Activated B cell treated with CpG ODN at 0.5 μM for 24 hours (primary cell): ENCODE measurements around the gene TSPAN31. TPM values are rescaled to one million over a fixed set of nuclear protein-coding genes. Genes with fewer than 3 reads are reported as not detected.

ENCODE experiments used
- ATAC-seq: fragments of 200-7000 bp; cut with Tn5 transposase; one replicate; pipeline ENCODE4 v1.10.0; 2021; ENCODE audit warnings: low read depth, mild to moderate bottlenecking, moderate library complexity
- CTCF ChIA-PET: fragments of 350-600 bp; sonication (Branson Sonifier 250); formaldehyde crosslinking; loops from one replicate; lab custom pipeline; 2021; ENCODE audit warnings: antibody characterized with exemption; lab: Charles Lee
- POLR2A ChIA-PET: fragments of 350-600 bp; sonication (Branson Sonifier 250); formaldehyde crosslinking; loops from one replicate; lab custom pipeline; 2021; ENCODE audit warnings: antibody characterized with exemption; lab: Charles Lee
- DNase-seq: peaks from one replicate; pipeline ENCODE4 v3.0.0; 2022
- H3K27ac Mint-ChIP-seq: one replicate; pipeline ENCODE4 v1.8.0; 2020; ENCODE audit warnings: mixed read lengths
- H3K27me3 Mint-ChIP-seq: one replicate; pipeline ENCODE4 v1.8.0; 2021; ENCODE audit warnings: mixed read lengths
- H3K36me3 Mint-ChIP-seq: one replicate; pipeline ENCODE4 v1.8.0; 2021; ENCODE audit warnings: low read depth, mixed read lengths
- H3K4me1 Mint-ChIP-seq: one replicate; pipeline ENCODE4 v1.8.0; 2021; ENCODE audit warnings: mixed read lengths
- H3K4me3 Mint-ChIP-seq: one replicate; pipeline ENCODE4 v1.8.0; 2020; ENCODE audit warnings: mild to moderate bottlenecking, mixed read lengths
- H3K9me3 Mint-ChIP-seq: one replicate; pipeline ENCODE4 v1.8.0; 2020; ENCODE audit warnings: mixed read lengths
- CTCF ChIP-seq: fragments of 200-600 bp; IDR thresholded peaks from one replicate; pipeline ENCODE4 v1.8.0; 2022; ENCODE audit warnings: antibody characterized with exemption, mild to moderate bottlenecking
- intact Hi-C: fragments of 100-400 bp; cut with micrococcal nuclease; formaldehyde crosslinking; loops from one replicate; pipeline ENCODE4 v1.15.1; 2024
- total RNA-seq: library from RNA; stranded (reverse); gene quantifications from 2 replicates; pipeline ENCODE4 v1.2.3, GENCODE V29; 2022

The TSPAN31 gene
- total RNA-seq, 1 donor from 2014 or later, result 35.8 TPM

- Mint-ChIP-seq H3K4me3 (peak overlapping the region; percentile 1), H3K27ac (no peak overlapping the region), H3K9me3 (no peaks in the 10 kb centered on the region), H3K27me3 (no peaks in the 10 kb centered on the region), H3K4me1 (peaks cover 12% of the 10 kb centered on the region), H3K36me3 (peaks cover 76% of the 10 kb centered on the region)
- ATAC-seq (no peak), DNase-seq (no peak)
- ChIA-PET CTCF (no interaction called here), POLR2A (interaction anchor here (1.5 kb wide), 1 partner anchor 22 kb away, joined by 3 read pairs; the partner anchor contains the start of gene OS9)
- intact Hi-C loops, result no loop called here
- no peak for TF ChIP-seq CTCF
Observed at GRCh38 chr12:57715786-57716185, 29.1 kb upstream of the TSPAN31 start.

- DNase-seq (no peak), ATAC-seq (no peak)
- Mint-ChIP-seq H3K9me3 (no peaks in the 10 kb centered on the region), H3K4me3 (no peak overlapping the region), H3K4me1 (peaks cover 12% of the 10 kb centered on the region), H3K27ac (no peak overlapping the region), H3K27me3 (no peaks in the 10 kb centered on the region), H3K36me3 (peaks cover 80% of the 10 kb centered on the region)
- CTCF ChIA-PET, result no interaction called here
- no peak for TF ChIP-seq CTCF
- intact Hi-C loops, result no loop called here
- POLR2A ChIA-PET, result interaction anchor here (0.7 to 1.5 kb wide), 2 partner anchors 22 to 56 kb away, joined by 3 read pairs; partner anchors contain the start of genes EEF1AKMT3 and OS9
Observed at GRCh38 chr12:57716305-57716704, 28.5 kb upstream of the TSPAN31 start.

GRCh38 chr12:57717131-57717530 lies 27.7 kb upstream of the TSPAN31 start:
- H3K4me3 Mint-ChIP-seq, result no peak overlapping the region
- intact Hi-C loops, result no loop called here
- TF ChIP-seq CTCF, result no peak
- POLR2A ChIA-PET, result no interaction called here
- ATAC-seq (no peak), DNase-seq (no peak)
- H3K27ac Mint-ChIP-seq, result no peak overlapping the region
- peaks cover 12% of the 10 kb centered on the region for H3K4me1 Mint-ChIP-seq
- no peaks in the 10 kb centered on the region for H3K9me3 Mint-ChIP-seq
- H3K36me3 Mint-ChIP-seq, result peaks cover 81% of the 10 kb centered on the region
- CTCF ChIA-PET, result no interaction called here
- H3K27me3 Mint-ChIP-seq, result no peaks in the 10 kb centered on the region

GRCh38 chr12:57717846-57718640 lies 26.8 kb upstream of the TSPAN31 start:
- POLR2A ChIA-PET, result no interaction called here
- peaks cover 77% of the 10 kb centered on the region for H3K36me3 Mint-ChIP-seq

More at GRCh38 chr12:57717846-57718640, 26.8 kb upstream of the TSPAN31 start:
- no peak for TF ChIP-seq CTCF
- CTCF ChIA-PET, result no interaction called here
- H3K9me3 Mint-ChIP-seq, result no peaks in the 10 kb centered on the region
- H3K27ac Mint-ChIP-seq, result no peak overlapping the region
- peaks cover 12% of the 10 kb centered on the region for H3K4me1 Mint-ChIP-seq
- DNase-seq (no peak), ATAC-seq (no peak)
- no peak overlapping the region for H3K4me3 Mint-ChIP-seq
- no peaks in the 10 kb centered on the region for H3K27me3 Mint-ChIP-seq
- intact Hi-C loops, result no loop called here
